SK-N-SH treated with all-trans-retinoic acid at 6 μM for 48 hours (cell line): ENCODE results near the gene RAPGEF4.

ENCODE experiments used
- BACH2 ChIP-seq: fragments of 250-450 bp; sonication (Bioruptor Pico); IDR thresholded peaks from 2 replicates; pipeline ENCODE4 v1.9.0; 2021; ENCODE audit warnings: mild to moderate bottlenecking, borderline replicate concordance
- GLIS3 ChIP-seq: fragments of 250-450 bp; sonication (Bioruptor Pico); IDR thresholded peaks from 2 replicates; pipeline ENCODE4 v1.5.0; 2020; ENCODE audit warnings: mild to moderate bottlenecking, moderate library complexity
- ISL1 ChIP-seq: fragments of 250-450 bp; sonication (Bioruptor Pico); IDR thresholded peaks from 2 replicates; pipeline ENCODE4 v2.1.2; 2022; ENCODE audit warnings: mild to moderate bottlenecking, moderate library complexity
- PPARA ChIP-seq: fragments of 250-450 bp; sonication (Bioruptor Pico); IDR thresholded peaks from 2 replicates; pipeline ENCODE4 v1.5.0; 2020; ENCODE audit warnings: mild to moderate bottlenecking, borderline replicate concordance
- RARB ChIP-seq: fragments of 250-450 bp; sonication (Bioruptor Pico); IDR thresholded peaks from 2 replicates; pipeline ENCODE4 v1.8.0; 2021; ENCODE audit warnings: mild to moderate bottlenecking, moderate library complexity
- SNAI2 ChIP-seq: fragments of 250-450 bp; sonication (Bioruptor Pico); IDR thresholded peaks from 2 replicates; pipeline ENCODE4 v1.5.0; 2020; ENCODE audit warnings: mild to moderate bottlenecking, moderate library complexity
- TCF4 ChIP-seq: fragments of 250-450 bp; sonication (Bioruptor Pico); IDR thresholded peaks from 2 replicates; pipeline ENCODE4 v1.8.0; 2021; ENCODE audit warnings: mild to moderate bottlenecking, moderate library complexity, borderline replicate concordance
- TOX ChIP-seq: fragments of 250-450 bp; sonication (Bioruptor Pico); IDR thresholded peaks from 2 replicates; pipeline ENCODE4 v1.8.0; 2021; ENCODE audit warnings: mild to moderate bottlenecking, moderate library complexity, borderline replicate concordance
- ZNF8 ChIP-seq: fragments of 450-650 bp; formaldehyde crosslinking; IDR thresholded peaks from 2 replicates; pipeline ENCODE4 v1.5.0; 2020; ENCODE audit warnings: mild to moderate bottlenecking, moderate library complexity
- TF ChIP-seq, protein P1 (sequence below): fragments of 250-450 bp; sonication (Bioruptor Pico); IDR thresholded peaks from 2 replicates; pipeline ENCODE4 v1.5.1; 2021; ENCODE audit warnings: mild to moderate bottlenecking, moderate library complexity
- TF ChIP-seq, protein P2 (sequence below): fragments of 250-450 bp; sonication (Bioruptor Pico); IDR thresholded peaks from 2 replicates; pipeline ENCODE4 v1.5.1; 2020; ENCODE audit warnings: low read depth, mild to moderate bottlenecking, moderate library complexity

DNA sequence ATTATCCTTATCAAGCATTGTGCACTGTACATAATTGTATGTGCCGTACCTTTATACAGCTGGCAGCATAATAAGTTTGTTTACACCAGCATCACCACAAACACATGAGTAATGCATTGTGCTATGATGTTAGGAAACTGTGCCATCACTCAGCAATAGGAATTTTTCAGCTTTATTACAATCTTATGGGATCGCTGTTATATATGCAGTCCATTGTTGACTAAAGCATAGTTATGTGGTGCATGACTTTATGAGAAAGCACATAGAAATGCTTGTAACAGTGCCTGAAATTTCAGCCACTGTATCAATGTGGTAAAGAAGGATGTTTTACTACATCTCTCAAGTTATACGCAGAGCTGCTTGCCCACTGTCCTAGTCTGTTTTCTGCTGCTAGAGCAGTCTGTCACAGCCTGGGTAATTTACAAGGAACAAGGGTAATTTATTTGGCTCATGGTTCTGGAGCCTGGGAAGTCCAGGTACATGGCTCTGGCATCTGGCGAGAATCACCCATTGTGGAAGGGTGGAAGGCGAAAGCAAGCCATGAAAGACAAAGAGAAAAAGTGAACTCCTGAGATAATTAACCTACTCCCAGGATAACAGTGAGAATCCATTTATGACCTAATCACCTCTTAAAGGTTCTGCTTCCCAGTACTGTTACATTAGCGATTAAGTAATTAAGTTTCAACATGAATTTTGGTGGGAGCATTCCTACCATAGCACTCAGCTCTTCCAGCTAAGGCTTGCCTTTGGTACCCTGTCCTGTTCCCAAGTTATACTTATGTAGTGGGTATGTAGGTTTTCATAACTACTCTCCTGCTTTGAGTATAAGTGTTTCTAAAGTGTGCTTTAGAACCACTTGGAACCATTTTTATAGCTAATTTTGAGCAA, 344.6 kb downstream of the RAPGEF4 start:
- TF ChIP-seq SNAI2 (CRISPR knock-in tag) (no peak), PPARA (CRISPR knock-in tag) (no peak), BACH2 (CRISPR knock-in tag) (no peak), ZNF8 (no peak), RARB (CRISPR knock-in tag) (no peak), TOX (CRISPR knock-in tag) (no peak), TCF4 (no peak), GLIS3 (CRISPR knock-in tag) (no peak), ISL1 (CRISPR knock-in tag) (no peak)
- TF ChIP-seq, protein P1, sequence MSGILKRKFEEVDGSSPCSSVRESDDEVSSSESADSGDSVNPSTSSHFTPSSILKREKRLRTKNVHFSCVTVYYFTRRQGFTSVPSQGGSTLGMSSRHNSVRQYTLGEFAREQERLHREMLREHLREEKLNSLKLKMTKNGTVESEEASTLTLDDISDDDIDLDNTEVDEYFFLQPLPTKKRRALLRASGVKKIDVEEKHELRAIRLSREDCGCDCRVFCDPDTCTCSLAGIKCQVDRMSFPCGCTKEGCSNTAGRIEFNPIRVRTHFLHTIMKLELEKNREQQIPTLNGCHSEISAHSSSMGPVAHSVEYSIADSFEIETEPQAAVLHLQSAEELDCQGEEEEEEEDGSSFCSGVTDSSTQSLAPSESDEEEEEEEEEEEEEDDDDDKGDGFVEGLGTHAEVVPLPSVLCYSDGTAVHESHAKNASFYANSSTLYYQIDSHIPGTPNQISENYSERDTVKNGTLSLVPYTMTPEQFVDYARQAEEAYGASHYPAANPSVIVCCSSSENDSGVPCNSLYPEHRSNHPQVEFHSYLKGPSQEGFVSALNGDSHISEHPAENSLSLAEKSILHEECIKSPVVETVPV: no peak
- TF ChIP-seq, protein P2, sequence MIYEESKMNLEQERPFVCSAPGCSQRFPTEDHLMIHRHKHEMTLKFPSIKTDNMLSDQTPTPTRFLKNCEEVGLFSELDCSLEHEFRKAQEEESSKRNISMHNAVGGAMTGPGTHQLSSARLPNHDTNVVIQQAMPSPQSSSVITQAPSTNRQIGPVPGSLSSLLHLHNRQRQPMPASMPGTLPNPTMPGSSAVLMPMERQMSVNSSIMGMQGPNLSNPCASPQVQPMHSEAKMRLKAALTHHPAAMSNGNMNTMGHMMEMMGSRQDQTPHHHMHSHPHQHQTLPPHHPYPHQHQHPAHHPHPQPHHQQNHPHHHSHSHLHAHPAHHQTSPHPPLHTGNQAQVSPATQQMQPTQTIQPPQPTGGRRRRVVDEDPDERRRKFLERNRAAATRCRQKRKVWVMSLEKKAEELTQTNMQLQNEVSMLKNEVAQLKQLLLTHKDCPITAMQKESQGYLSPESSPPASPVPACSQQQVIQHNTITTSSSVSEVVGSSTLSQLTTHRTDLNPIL: no peak
